LNCAP (cell line): ENCODE results near the gene DISP3.

Source experiments
- TF ChIP-seq, protein P1 (sequence below): fragments of 450-650 bp; IDR thresholded peaks from 2 replicates; pipeline ENCODE4 v1.5.1; 2017; ENCODE audit warnings: mild to moderate bottlenecking

DISP3 gene

GRCh38 chr1:11569551-11569950, 90.6 kb downstream of the DISP3 start:
- TF ChIP-seq, protein P1, sequence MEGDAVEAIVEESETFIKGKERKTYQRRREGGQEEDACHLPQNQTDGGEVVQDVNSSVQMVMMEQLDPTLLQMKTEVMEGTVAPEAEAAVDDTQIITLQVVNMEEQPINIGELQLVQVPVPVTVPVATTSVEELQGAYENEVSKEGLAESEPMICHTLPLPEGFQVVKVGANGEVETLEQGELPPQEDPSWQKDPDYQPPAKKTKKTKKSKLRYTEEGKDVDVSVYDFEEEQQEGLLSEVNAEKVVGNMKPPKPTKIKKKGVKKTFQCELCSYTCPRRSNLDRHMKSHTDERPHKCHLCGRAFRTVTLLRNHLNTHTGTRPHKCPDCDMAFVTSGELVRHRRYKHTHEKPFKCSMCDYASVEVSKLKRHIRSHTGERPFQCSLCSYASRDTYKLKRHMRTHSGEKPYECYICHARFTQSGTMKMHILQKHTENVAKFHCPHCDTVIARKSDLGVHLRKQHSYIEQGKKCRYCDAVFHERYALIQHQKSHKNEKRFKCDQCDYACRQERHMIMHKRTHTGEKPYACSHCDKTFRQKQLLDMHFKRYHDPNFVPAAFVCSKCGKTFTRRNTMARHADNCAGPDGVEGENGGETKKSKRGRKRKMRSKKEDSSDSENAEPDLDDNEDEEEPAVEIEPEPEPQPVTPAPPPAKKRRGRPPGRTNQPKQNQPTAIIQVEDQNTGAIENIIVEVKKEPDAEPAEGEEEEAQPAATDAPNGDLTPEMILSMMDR: no peak

- TF ChIP-seq, protein P1: no peak
Observed at GRCh38 chr1:11569954-11570353, 91.0 kb downstream of the DISP3 start.

- TF ChIP-seq, protein P1: no peak
Observed at GRCh38 chr1:11570821-11571380, 91.9 kb downstream of the DISP3 start.

- TF ChIP-seq, protein P1: no peak; the same call in 1 of the 2 replicates
Observed at GRCh38 chr1:11571906-11572616, 93.1 kb downstream of the DISP3 start.

- TF ChIP-seq, protein P1: no peak
Observed at GRCh38 chr1:11573116-11573692, 94.2 kb downstream of the DISP3 start.

DNA sequence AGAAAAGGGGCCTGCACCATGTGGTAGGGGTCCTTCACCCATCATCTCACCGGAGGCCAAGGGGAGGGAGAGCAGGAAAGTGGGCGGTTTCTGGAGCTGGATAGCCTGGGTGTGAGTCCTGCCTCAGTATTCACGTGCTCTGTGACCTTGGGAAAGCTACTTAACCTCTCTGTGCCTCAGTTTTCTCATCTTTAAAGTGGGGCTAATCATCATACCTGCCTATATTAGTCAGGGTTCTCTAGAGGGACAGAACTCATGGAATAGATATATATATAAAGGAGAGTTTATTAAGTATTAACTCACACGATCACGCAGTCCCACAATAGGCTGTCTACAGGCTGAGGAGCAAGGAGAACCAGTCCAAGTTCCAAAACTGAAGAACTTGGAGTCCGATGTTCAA, 96.6 kb downstream of the DISP3 start:
- TF ChIP-seq, protein P1: no peak

- TF ChIP-seq, protein P1: no peak
Observed at GRCh38 chr1:11576109-11576875, 97.3 kb downstream of the DISP3 start.
